ENCODE data around the gene BAHCC1. TPM values are rescaled to one million over a fixed set of nuclear protein-coding genes. Genes with fewer than 3 reads are reported as not detected.

Gene BAHCC1
- total RNA-seq, 1 experiment from 2014 or later, result 3.1 TPM

DNA sequence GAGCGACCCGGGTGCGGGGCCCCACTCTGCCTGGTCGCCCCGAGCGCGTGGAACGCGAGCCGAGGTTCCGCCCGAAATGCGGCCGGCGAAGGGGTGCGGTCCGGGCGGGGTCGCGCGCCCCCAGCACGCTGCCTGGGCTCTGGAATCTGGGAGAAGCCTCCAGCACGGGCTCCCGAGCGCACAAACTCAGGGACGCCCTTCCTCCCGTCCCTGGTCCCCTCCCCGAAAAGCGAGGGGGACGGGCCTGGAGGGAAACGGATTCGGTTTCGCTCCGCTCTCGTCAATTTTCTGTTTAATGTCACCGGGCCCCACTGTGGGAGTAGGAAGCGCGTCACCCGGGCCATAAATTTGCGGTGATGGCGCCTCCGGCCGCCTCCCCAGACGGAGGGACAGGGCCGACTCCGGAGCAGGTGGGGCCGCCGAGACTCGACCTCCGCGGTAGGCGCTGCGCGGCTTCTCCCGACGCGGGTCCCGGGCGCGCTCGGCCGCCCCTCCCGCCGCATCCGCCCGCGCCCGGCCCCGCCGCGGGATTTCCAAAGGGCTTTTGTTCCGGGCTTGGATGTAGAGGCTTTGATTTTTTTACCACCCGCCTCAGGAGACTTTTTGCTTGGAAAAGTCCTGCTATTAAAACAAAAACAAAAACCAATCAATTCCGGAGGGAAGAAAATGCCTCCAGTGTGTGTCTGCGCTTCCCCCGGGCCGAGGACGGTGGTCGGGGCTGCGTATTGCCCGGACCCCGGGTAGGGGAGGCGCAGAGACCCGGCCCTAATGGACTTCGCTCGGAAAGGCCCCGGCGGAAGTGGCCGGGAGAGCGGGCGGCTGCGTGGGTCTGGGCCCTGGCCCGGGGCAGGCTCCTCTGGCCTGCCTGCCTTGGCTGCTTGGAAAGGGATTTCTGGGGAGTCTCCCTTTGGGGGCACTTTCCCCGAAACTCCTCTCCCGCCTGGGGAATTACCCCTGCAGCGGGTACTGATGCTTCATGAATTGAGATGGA is 7.9 kb upstream of the BAHCC1 start:
- Histone ChIP-seq H4K91ac (ENCODE audit: insufficient read length, low read depth, low read length) (no peak overlapping the region), H3K79me2 (ENCODE audit: insufficient read depth, low read length) (no peaks in the 10 kb centered on the region), H2AK5ac (ENCODE audit: insufficient read length, low read length) (no peak overlapping the region), H3K4me1 (ENCODE audit: insufficient read depth, low read length) (no peaks in the 10 kb centered on the region), H4K5ac (ENCODE audit: insufficient read length, low read depth, low read length) (no peak overlapping the region), H3K23me2 (ENCODE audit: insufficient read length, low read depth, low read length, poor library complexity, severe bottlenecking) (peaks cover 9% of the 10 kb centered on the region), H4K20me1 (ENCODE audit: control insufficient read depth, insufficient read depth, insufficient read length) (no peaks in the 10 kb centered on the region), H3K4ac (ENCODE audit: low read depth, low read length) (no peak overlapping the region), H4K8ac (replicated peaks; ENCODE audit: insufficient read length, low read depth, low read length) (no peak overlapping the region), H3T11ph (ENCODE audit: low read length) (no peak overlapping the region), H3K14ac (ENCODE audit: insufficient read depth, low read length) (peak overlapping the region; percentile 51; the same call in 1 of the 2 replicates), H3K27ac (ENCODE audit: insufficient read length, low read depth, low read length) (no peak overlapping the region), H3K23ac (ENCODE audit: insufficient read length, low read depth, low read length) (no peak overlapping the region), H2BK20ac (ENCODE audit: low read depth, low read length, poor library complexity, severe bottlenecking) (no peak overlapping the region), H3K56ac (ENCODE audit: insufficient read length, low read depth, low read length) (no peak overlapping the region), H3K9me3 (ENCODE audit: control insufficient read depth, low read depth, low read length) (no peaks in the 10 kb centered on the region), H2BK12ac (ENCODE audit: insufficient read length, low read depth, low read length) (no peak overlapping the region), H3K9ac (ENCODE audit: extremely low read depth, insufficient read length, low read length) (no peak overlapping the region), H2BK15ac (ENCODE audit: low read depth, low read length) (no peak overlapping the region), H3K79me1 (ENCODE audit: insufficient read depth, low read depth, low read length, poor library complexity, severe bottlenecking) (no peaks in the 10 kb centered on the region), H3K27me3 (ENCODE audit: insufficient read depth, low read length) (peaks cover 72% of the 10 kb centered on the region), H2AFZ (ENCODE audit: low read length) (no peak overlapping the region), H2BK5ac (ENCODE audit: insufficient read length, low read length) (no peak overlapping the region), H2BK120ac (ENCODE audit: low read depth, low read length, poor library complexity, severe bottlenecking) (no peak overlapping the region), H3K4me2 (ENCODE audit: insufficient read depth, insufficient read length, low read length) (peak overlapping the region; percentile 51), H3K18ac (ENCODE audit: insufficient read length, low read depth, low read length) (peak overlapping the region; percentile 69)
- Mint-ChIP-seq H3K4me3 (peak overlapping the region; percentile 50 to 78), H3K27me3 (ENCODE audit: low read depth) (peaks cover 94% of the 10 kb centered on the region), H3K36me3 (ENCODE audit: insufficient read depth in 1 of 3, low read depth in 3 of 3) (peaks cover 0 to 5% (median 4%) of the 10 kb centered on the region in 3 experiments; a peak in 3 of 7 replicates), H3K27ac (no peak overlapping the region), H3K4me1 (peaks cover 10 to 43% of the 10 kb centered on the region in 2 experiments), H3K9me3 (peaks cover 0 to 3% of the 10 kb centered on the region in 2 experiments; a peak in 1 of 5 replicates)
- TF ChIP-seq, protein P1, sequence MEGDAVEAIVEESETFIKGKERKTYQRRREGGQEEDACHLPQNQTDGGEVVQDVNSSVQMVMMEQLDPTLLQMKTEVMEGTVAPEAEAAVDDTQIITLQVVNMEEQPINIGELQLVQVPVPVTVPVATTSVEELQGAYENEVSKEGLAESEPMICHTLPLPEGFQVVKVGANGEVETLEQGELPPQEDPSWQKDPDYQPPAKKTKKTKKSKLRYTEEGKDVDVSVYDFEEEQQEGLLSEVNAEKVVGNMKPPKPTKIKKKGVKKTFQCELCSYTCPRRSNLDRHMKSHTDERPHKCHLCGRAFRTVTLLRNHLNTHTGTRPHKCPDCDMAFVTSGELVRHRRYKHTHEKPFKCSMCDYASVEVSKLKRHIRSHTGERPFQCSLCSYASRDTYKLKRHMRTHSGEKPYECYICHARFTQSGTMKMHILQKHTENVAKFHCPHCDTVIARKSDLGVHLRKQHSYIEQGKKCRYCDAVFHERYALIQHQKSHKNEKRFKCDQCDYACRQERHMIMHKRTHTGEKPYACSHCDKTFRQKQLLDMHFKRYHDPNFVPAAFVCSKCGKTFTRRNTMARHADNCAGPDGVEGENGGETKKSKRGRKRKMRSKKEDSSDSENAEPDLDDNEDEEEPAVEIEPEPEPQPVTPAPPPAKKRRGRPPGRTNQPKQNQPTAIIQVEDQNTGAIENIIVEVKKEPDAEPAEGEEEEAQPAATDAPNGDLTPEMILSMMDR (conservative IDR thresholded peaks at IDR 0.05), result no peak
- no peak for DNase-seq
- no CpG with 5 or more reads among the region's 96 CpGs for WGBS (ENCODE audit: extremely low coverage, insufficient read length, low lambda C conversion rate)
